ENCODE data around the gene GP1BB. TPM values are rescaled to one million over a fixed set of nuclear protein-coding genes. Genes with fewer than 3 reads are reported as not detected.

The GP1BB gene
- total RNA-seq, 4 donors from 2014 or later = 3.3 to 5.9 (median 4.7) TPM

GRCh38 chr22:19764299-19764593, 40.9 kb downstream of the GP1BB start:
- 55 to 77% methylated on average over 15 to 17 of the region's 17 CpGs for whole genome bisulfite sequencing, 2 donors
- TF ChIP-seq POLR2A (IDR thresholded peaks at IDR 0.05) = no peak
- no peak for TF ChIP-seq CTCF (IDR thresholded peaks at IDR 0.05)
- TF ChIP-seq EP300 (IDR thresholded peaks at IDR 0.05) = no peak
- Histone ChIP-seq H3K27me3 (peaks cover 0 to 78% of the 10 kb centered on the region in 2 donors), H3K9me3 (no peaks in the 10 kb centered on the region), H3K4me1 (peaks cover 0 to 50% (median 15%) of the 10 kb centered on the region in 4 donors), H3K4me3 (no peak overlapping the region), H3K36me3 (no peaks in the 10 kb centered on the region), H3K27ac (no peak overlapping the region)
- no peak for DNase-seq (ENCODE audit: low spot score in 2 of 2)

- Histone ChIP-seq H3K4me1 (peaks cover 0 to 44% (median 11%) of the 10 kb centered on the region in 4 donors), H3K27ac (peak overlapping the region in 1 of 4 donors; percentile 44), H3K9me3 (no peaks in the 10 kb centered on the region), H3K36me3 (no peaks in the 10 kb centered on the region), H3K27me3 (peaks cover 0 to 78% of the 10 kb centered on the region in 2 donors), H3K4me3 (no peak overlapping the region)
- TF ChIP-seq CTCF (IDR thresholded peaks at IDR 0.05) (no peak), POLR2A (IDR thresholded peaks at IDR 0.05) (no peak), EP300 (IDR thresholded peaks at IDR 0.05) (no peak)
- 55 to 61% methylated on average over 25 of the region's 25 CpGs for WGBS, 2 donors
- no peak for DNase-seq (ENCODE audit: low spot score in 2 of 2)
Observed at GRCh38 chr22:19764636-19765476, 41.5 kb downstream of the GP1BB start.

GRCh38 chr22:19765477-19766239, 42.3 kb downstream of the GP1BB start:
- H3K4me3 ChIP-seq = peak overlapping the region in 1 of 4 donors; percentile 44
- H3K36me3 ChIP-seq = no peaks in the 10 kb centered on the region
- no peak for DNase-seq (ENCODE audit: low spot score in 2 of 2)
- peaks cover 0 to 81% of the 10 kb centered on the region in 2 donors for H3K27me3 ChIP-seq
- 6 to 22% methylated on average over 10 to 35 of the region's 83 CpGs for WGBS, 2 donors
- peak overlapping the region in 1 of 4 donors; percentile 44 for H3K27ac ChIP-seq
- peaks cover 0 to 39% (median 10%) of the 10 kb centered on the region in 4 donors for H3K4me1 ChIP-seq
- H3K9me3 ChIP-seq = no peaks in the 10 kb centered on the region
- TF ChIP-seq EP300 (IDR thresholded peaks at IDR 0.05) = no peak

GRCh38 chr22:19766240-19766510, 42.8 kb downstream of the GP1BB start:
- WGBS, 2 donors = 1% methylated on average over 15 of the region's 36 CpGs; no CpG with 5 or more reads in 1 of the 2 donors

More at GRCh38 chr22:19766240-19766510, 42.8 kb downstream of the GP1BB start:
- Histone ChIP-seq H3K27ac (peak overlapping the region in 1 of 4 donors; percentile 41), H3K4me1 (peaks cover 0 to 36% (median 10%) of the 10 kb centered on the region in 4 donors), H3K4me3 (peak overlapping the region in 2 of 4 donors; percentile 7 to 44), H3K36me3 (no peaks in the 10 kb centered on the region), H3K9me3 (no peaks in the 10 kb centered on the region), H3K27me3 (peaks cover 0 to 87% of the 10 kb centered on the region in 2 donors)
- TF ChIP-seq CTCF (IDR thresholded peaks at IDR 0.05) = no peak
- TF ChIP-seq POLR2A (IDR thresholded peaks at IDR 0.05) = no peak
- no peak for TF ChIP-seq EP300 (IDR thresholded peaks at IDR 0.05)
- no peak for DNase-seq (ENCODE audit: low spot score in 2 of 2)

Data from tibial nerve (tissue), 4 donors.